Erythroblast (primary cell): ENCODE data around the gene AGAP2.
A peak's percentile ranks its signal among the peaks of the same experiment; 100 is the strongest.

Source experiments
- GATA1 ChIP-seq: IDR thresholded peaks from 2 replicates; pipeline ENCODE4 v1.6.1; 2011; ENCODE audit warnings: low read depth, mild to moderate bottlenecking, control low read depth, low read length, moderate library complexity
- POLR2A ChIP-seq: IDR thresholded peaks from 2 replicates; pipeline ENCODE4 v1.6.1; 2011; ENCODE audit warnings: mild to moderate bottlenecking, low read length

- TF ChIP-seq POLR2A (peak; percentile 88), GATA1 (no peak)
These were observed 13.5 kb upstream of the AGAP2 start, which contains the start of gene CDK4 for GRCh38 chr12:57751788-57752667.
